ENCODE results near the gene RPL37A. TPM values are rescaled to one million over a fixed set of nuclear protein-coding genes. Genes with fewer than 3 reads are reported as not detected.
"Not testable (repeated sequence)": the region's sequence is repeated elsewhere in the genome, so short reads cannot be mapped to it uniquely, and the experiment has no call there.

RPL37A gene
- total RNA-seq, 2 experiments from 2014 or later: 3,900 to 3,940 TPM

- no peak for DNase-seq
- peak overlapping the region; percentile 98 for H3K27ac Mint-ChIP-seq
- H3K4me3 Mint-ChIP-seq: peak overlapping the region; percentile 97
- H3K9me3 Mint-ChIP-seq: peaks cover 2% of the 10 kb centered on the region
- peaks cover 70% of the 10 kb centered on the region for H3K36me3 Mint-ChIP-seq
- H3K27me3 Mint-ChIP-seq: no peaks in the 10 kb centered on the region
- peaks cover 63% of the 10 kb centered on the region for H3K4me1 Mint-ChIP-seq
Observed at GRCh38 chr2:216500572-216500971, 1.9 kb downstream of the RPL37A start.

GRCh38 chr2:216501854-216502253 lies 3.2 kb downstream of the RPL37A start:
- Mint-ChIP-seq H3K4me1 (peaks cover 61% of the 10 kb centered on the region), H3K27me3 (no peaks in the 10 kb centered on the region), H3K9me3 (peaks cover 2% of the 10 kb centered on the region), H3K4me3 (peak overlapping the region; percentile 97), H3K36me3 (peaks cover 78% of the 10 kb centered on the region), H3K27ac (peak overlapping the region; percentile 98)
- DNase-seq: no peak

GRCh38 chr2:216502381-216503158 lies 3.9 kb downstream of the RPL37A start:
- no peak for DNase-seq
- Mint-ChIP-seq H3K4me1 (peaks cover 59% of the 10 kb centered on the region), H3K36me3 (peaks cover 75% of the 10 kb centered on the region), H3K9me3 (peaks cover 2% of the 10 kb centered on the region), H3K27me3 (no peaks in the 10 kb centered on the region), H3K4me3 (peak overlapping the region; percentile 97), H3K27ac (peak overlapping the region; percentile 79)

GRCh38 chr2:216503159-216503629 lies 4.5 kb downstream of the RPL37A start:
- peaks cover 73% of the 10 kb centered on the region for H3K36me3 Mint-ChIP-seq
- H3K27me3 Mint-ChIP-seq: no peaks in the 10 kb centered on the region
- no peak for DNase-seq
- peak overlapping the region; percentile 97 for H3K4me3 Mint-ChIP-seq
- peaks cover 53% of the 10 kb centered on the region for H3K4me1 Mint-ChIP-seq
- peaks cover 2% of the 10 kb centered on the region for H3K9me3 Mint-ChIP-seq
- H3K27ac Mint-ChIP-seq: peak overlapping the region; percentile 79

GRCh38 chr2:216503697-216504375 lies 5.2 kb downstream of the RPL37A start:
- DNase-seq: no peak
- peaks cover 2% of the 10 kb centered on the region for H3K9me3 Mint-ChIP-seq
- peaks cover 53% of the 10 kb centered on the region for H3K4me1 Mint-ChIP-seq
- peaks cover 72% of the 10 kb centered on the region for H3K36me3 Mint-ChIP-seq
- H3K4me3 Mint-ChIP-seq: peak overlapping the region; percentile 37
- H3K27me3 Mint-ChIP-seq: no peaks in the 10 kb centered on the region
- peak overlapping the region; percentile 79 for H3K27ac Mint-ChIP-seq

GRCh38 chr2:216504376-216504762 lies 5.7 kb downstream of the RPL37A start:
- Mint-ChIP-seq H3K27ac (peak overlapping the region; percentile 72), H3K4me1 (peaks cover 53% of the 10 kb centered on the region), H3K36me3 (peaks cover 70% of the 10 kb centered on the region), H3K4me3 (peak overlapping the region; percentile 37), H3K27me3 (no peaks in the 10 kb centered on the region), H3K9me3 (peaks cover 2% of the 10 kb centered on the region)
- no peak for DNase-seq

GRCh38 chr2:216505133-216506106 lies 6.8 kb downstream of the RPL37A start:
- Mint-ChIP-seq H3K27ac (peak overlapping the region; percentile 58), H3K36me3 (peaks cover 64% of the 10 kb centered on the region), H3K4me3 (peak overlapping the region; percentile 8), H3K9me3 (peaks cover 2% of the 10 kb centered on the region), H3K27me3 (no peaks in the 10 kb centered on the region), H3K4me1 (peaks cover 46% of the 10 kb centered on the region)
- DNase-seq: no peak

GRCh38 chr2:216507220-216508160 lies 8.8 kb downstream of the RPL37A start:
- Mint-ChIP-seq H3K9me3 (peaks cover 2% of the 10 kb centered on the region), H3K36me3 (peaks cover 45% of the 10 kb centered on the region), H3K4me1 (peaks cover 32% of the 10 kb centered on the region), H3K27me3 (no peaks in the 10 kb centered on the region), H3K27ac (no peak overlapping the region), H3K4me3 (no peak overlapping the region)
- no peak for DNase-seq

GRCh38 chr2:216508229-216508628 lies 9.6 kb downstream of the RPL37A start:
- peaks cover 25% of the 10 kb centered on the region for H3K4me1 Mint-ChIP-seq
- peaks cover 37% of the 10 kb centered on the region for H3K36me3 Mint-ChIP-seq
- H3K9me3 Mint-ChIP-seq: peaks cover 2% of the 10 kb centered on the region
- H3K4me3 Mint-ChIP-seq: no peak overlapping the region
- DNase-seq: no peak
- no peaks in the 10 kb centered on the region for H3K27me3 Mint-ChIP-seq
- H3K27ac Mint-ChIP-seq: peak overlapping the region; percentile 39

GRCh38 chr2:216516730-216517350 lies 18.2 kb downstream of the RPL37A start:
- no peak overlapping the region for H3K27ac Mint-ChIP-seq
- no peaks in the 10 kb centered on the region for H3K36me3 Mint-ChIP-seq
- no peak for DNase-seq
- H3K9me3 Mint-ChIP-seq: no peaks in the 10 kb centered on the region
- no peaks in the 10 kb centered on the region for H3K27me3 Mint-ChIP-seq
- no peak overlapping the region for H3K4me3 Mint-ChIP-seq
- H3K4me1 Mint-ChIP-seq: no peaks in the 10 kb centered on the region

GRCh38 chr2:216517447-216518225 lies 19.0 kb downstream of the RPL37A start:
- Mint-ChIP-seq H3K27me3 (no peaks in the 10 kb centered on the region), H3K4me1 (no peaks in the 10 kb centered on the region)

GRCh38 chr2:216518566-216519119 lies 20.0 kb downstream of the RPL37A start:
- not testable (repeated sequence) for H3K27me3 Mint-ChIP-seq, H3K4me3 Mint-ChIP-seq, H3K27ac Mint-ChIP-seq, DNase-seq, H3K9me3 Mint-ChIP-seq, H3K4me1 Mint-ChIP-seq, H3K36me3 Mint-ChIP-seq

More at GRCh38 chr2:216517447-216518225, 19.0 kb downstream of the RPL37A start:
- Mint-ChIP-seq H3K36me3 (no peaks in the 10 kb centered on the region), H3K27ac (no peak overlapping the region), H3K4me3 (no peak overlapping the region), H3K9me3 (no peaks in the 10 kb centered on the region)
- DNase-seq: no peak

All from activated naive CD8-positive, alpha-beta T cell treated with anti-CD3 and anti-CD28 coated beads for 36 hours (primary cell).